ENCODE results near the gene DNAH3.

GRCh38 chr16:20911361-20911760 is 239.3 kb downstream of the DNAH3 start:
- TF ChIP-seq CTCF (IDR thresholded peaks at IDR 0.05) (no peak), POLR2A (IDR thresholded peaks at IDR 0.05) (no peak)
